GM19025 (cell line): ENCODE results near the gene IL37.
"Not testable (repeated sequence)": the region's sequence is repeated elsewhere in the genome, so short reads cannot be mapped to it uniquely, and the experiment has no call there.

Experiments used
- ATAC-seq: cut with Tn5 transposase; IDR thresholded peaks from one replicate; pipeline ENCODE4 v1.9.1; 2021; ENCODE audit warnings: mild to moderate bottlenecking, low read depth, moderate library complexity; ENCODE audit not compliant: unreplicated experiment

IL37 gene

GRCh38 chr2:112887964-112888749, 22.8 kb upstream of the IL37 start:
- no peak for ATAC-seq

- no peak for ATAC-seq
These were observed 21.0 kb upstream of the IL37 start for GRCh38 chr2:112889976-112890375.

- ATAC-seq, result no peak
These were observed 19.6 kb upstream of the IL37 start for GRCh38 chr2:112891385-112891831.

- ATAC-seq, result no peak
These were observed 17.2 kb upstream of the IL37 start for GRCh38 chr2:112893752-112894151.

- ATAC-seq, result no peak
These were observed 13.9 kb upstream of the IL37 start for GRCh38 chr2:112896909-112897623.

GRCh38 chr2:112897624-112897978, 13.4 kb upstream of the IL37 start:
- ATAC-seq, result no peak

GRCh38 chr2:112901431-112902065, 9.4 kb upstream of the IL37 start:
- ATAC-seq, result not testable (repeated sequence)

GRCh38 chr2:112902816-112903215, 8.1 kb upstream of the IL37 start:
- ATAC-seq, result no peak

- no peak for ATAC-seq
These were observed 6.1 kb upstream of the IL37 start for GRCh38 chr2:112904883-112905282.

- ATAC-seq, result no peak
These were observed 4.7 kb upstream of the IL37 start for GRCh38 chr2:112906276-112906675.

- no peak for ATAC-seq
These were observed 3.7 kb upstream of the IL37 start for GRCh38 chr2:112907001-112907949.

GRCh38 chr2:112908559-112908958, 2.4 kb upstream of the IL37 start:
- not testable (repeated sequence) for ATAC-seq

GRCh38 chr2:112910219-112910618, 746 bp upstream of the IL37 start:
- ATAC-seq, result no peak

- no peak for ATAC-seq
These were observed 1.4 kb downstream of the IL37 start for GRCh38 chr2:112912403-112912802.

GRCh38 chr2:112915300-112916144, 4.6 kb downstream of the IL37 start:
- ATAC-seq, result no peak

GRCh38 chr2:112916145-112916571, 5.2 kb downstream of the IL37 start:
- ATAC-seq, result no peak

- no peak for ATAC-seq
These were observed 5.8 kb downstream of the IL37 start for GRCh38 chr2:112916625-112917247.

GRCh38 chr2:112917856-112918255, 6.9 kb downstream of the IL37 start:
- no peak for ATAC-seq

- ATAC-seq, result no peak
These were observed 7.3 kb downstream of the IL37 start for GRCh38 chr2:112918256-112918655.
